GM18870 (cell line): ENCODE data around the gene PDPR.
"Not testable (repeated sequence)": the region's sequence is repeated elsewhere in the genome, so short reads cannot be mapped to it uniquely, and the experiment has no call there.

ENCODE experiments used
- ATAC-seq: cut with Tn5 transposase; IDR thresholded peaks from one replicate; pipeline ENCODE4 v1.9.1; 2021; ENCODE audit warnings: moderate library complexity; ENCODE audit not compliant: unreplicated experiment

PDPR gene

DNA sequence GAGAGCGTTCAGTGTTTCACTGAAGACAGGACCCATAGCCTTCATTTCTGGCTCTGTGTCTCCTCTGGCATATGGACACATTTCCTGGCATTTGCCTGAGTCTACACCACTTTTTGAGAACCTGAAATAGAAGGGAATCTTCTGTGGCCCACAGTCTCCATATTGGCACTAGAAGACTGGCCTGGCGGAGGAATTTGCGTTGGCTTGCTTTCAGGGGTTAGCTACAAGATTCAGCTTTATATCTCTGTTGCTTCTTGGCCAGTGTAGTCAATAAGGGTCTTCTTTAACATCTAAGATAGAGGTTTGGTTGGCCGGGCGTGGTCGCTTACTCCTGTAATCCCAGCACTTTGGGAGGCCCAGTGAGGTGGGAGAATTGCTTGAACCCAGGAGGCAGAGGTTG is 46.7 kb downstream of the PDPR start:
- ATAC-seq = no peak

DNA sequence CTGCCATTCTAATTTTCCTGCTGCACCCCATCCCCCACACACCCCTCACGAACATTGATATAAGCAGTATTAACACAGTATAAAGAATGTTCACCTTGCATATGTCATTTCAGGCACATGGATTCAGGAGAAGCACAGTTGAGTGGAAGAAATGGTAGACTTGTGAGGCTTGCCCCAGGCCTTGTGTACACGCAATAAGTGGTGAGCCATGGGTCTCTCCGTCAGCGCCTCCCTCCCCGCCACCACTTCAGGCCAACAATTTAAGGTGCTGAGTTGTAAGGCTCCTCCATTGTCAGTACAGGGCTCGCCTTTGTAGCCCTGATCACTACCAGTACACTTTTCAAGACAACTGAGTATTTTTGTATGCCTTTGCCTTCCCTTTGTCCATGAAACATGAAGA is 47.2 kb downstream of the PDPR start:
- ATAC-seq = no peak

DNA sequence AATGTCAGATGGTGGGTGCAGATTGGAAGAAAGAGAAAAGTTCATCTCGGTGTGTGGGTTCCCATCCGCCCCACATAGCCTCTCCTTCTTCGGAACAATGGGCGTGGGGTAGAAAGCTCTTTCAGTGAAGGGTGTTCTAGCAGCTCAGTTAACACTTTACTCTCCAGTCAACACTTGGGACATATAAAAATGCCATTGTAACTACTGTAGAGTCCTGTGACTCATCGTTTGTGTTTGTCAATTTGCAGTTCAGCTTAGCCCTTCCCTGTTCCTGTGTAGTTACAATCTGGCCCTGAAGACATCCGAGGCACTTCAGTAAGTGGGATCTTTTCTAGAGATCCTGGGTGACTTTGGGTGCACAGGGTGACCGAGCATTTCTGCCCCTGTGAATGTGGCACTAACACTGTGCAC is 47.9 kb downstream of the PDPR start:
- ATAC-seq = no peak

DNA sequence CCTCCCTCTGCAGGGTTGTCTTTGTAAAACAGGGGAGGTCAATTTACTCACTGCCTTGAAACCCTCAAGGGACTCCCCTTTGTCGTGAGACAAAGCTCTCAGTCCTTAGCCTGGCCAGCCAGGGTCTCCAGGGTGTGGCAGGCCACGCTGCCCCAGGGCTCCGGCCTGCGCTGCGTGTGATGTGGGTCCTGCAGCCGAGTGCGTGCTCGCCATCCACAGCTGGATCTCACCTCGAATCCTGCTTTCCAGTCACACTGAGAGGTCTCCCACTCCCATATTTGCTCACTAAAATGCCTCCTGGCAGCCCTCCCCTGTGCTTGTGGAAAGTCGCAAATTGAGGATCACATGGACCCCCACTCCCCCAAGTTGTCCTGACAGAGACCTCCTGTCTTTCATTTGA is 49.5 kb downstream of the PDPR start:
- no peak for ATAC-seq

DNA sequence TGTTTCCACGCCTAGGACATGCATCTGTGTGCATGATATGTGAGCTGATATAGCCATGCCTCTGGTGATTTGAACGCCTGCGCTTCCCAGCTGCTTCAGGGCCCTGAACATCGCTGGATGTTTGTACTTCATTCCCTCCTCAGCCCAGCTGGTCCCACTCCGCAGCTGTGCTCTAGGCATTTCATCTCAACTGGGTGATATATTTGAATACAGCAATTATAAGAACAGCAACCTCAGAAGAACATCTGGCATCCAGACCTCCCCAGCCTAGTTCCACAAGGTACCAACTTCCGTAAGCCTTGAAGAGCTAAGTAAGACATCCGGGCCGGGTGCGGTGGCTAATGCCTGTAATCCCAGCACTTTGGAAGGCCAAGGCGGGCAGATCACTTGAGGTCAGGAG is 52.6 kb downstream of the PDPR start:
- not testable (repeated sequence) for ATAC-seq

DNA sequence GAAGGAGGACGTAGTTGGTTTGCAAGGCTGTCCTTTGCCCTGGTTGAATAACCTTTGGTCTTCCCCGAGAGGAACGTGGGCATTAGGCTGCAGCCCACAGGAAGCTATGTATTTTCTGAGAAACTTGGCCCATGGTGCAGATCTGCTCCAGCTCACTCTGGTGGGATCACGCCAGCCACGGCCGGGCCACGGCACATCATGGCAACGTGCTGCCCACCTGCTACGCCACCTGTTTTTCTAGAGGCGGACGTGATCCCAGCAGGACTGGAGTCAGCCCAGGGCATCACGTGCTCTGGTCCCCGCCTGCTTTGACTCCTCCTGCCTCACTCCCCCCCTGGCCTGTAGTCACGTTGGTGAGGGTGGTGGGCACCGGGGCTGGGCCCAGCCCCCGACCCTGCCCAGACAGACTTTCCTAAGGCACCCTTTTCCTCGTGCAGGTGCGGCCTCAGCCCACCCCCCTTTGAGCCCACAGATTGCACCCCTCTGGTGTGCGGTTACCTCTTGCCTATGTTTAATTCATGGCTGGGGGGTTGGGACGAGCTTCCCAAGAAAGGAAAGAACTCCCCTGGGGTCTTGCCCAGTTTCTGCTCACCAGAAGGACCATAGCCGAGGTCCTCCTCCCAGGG is 59.2 kb downstream of the PDPR start, which contains the start of gene CLEC18C:
TSS of gene CLEC18C (plus strand) at position 576 of the 626 bp plus-strand sequence. CDS start 492 bp downstream, outside the sequence.
- ATAC-seq = not testable (repeated sequence)

DNA sequence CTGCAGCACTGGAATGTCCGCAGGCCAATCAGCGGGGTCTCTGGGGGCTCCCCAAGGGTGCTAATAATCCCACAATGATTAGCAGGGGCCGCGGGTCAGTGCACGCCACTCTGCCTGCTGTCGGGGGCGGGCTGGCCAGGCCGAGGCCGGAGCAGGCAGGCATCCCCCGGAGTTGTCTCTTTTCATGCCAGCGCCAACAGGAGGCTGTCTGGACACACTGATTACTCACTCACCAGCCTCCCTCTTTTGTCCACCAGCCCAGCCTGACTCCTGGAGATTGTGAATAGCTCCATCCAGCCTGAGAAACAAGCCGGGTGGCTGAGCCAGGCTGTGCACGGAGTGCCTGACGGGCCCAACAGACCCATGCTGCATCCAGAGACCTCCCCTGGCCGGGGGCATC is 59.8 kb downstream of the PDPR start:
- not testable (repeated sequence) for ATAC-seq

DNA sequence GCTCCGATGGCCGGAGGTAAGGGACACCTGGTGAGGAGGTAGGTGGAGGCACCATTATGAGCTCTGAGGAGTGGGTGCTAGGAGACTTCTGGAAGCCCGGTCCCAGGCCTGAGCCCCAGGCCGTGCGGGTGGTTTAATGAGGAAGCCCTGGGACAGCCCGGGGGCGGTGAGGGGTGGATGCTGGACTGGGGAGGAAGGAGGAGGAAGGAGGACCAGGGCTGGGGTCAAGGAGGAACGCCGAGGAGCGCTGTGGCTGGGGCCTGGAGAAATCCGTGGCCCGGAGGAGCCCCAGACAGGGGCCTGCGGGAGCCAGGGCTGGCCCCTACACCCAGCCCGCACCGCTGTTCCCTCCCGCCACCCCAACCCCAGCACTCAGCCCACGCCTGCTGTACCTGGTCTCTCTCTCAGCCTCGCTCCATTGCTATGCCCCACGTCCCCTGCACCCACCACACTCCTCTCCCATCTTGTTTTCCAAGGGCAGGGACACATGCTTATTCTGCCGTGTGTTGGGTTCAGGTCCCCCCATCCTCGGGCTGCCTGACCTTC is 60.3 kb downstream of the PDPR start:
- ATAC-seq = not testable (repeated sequence)

DNA sequence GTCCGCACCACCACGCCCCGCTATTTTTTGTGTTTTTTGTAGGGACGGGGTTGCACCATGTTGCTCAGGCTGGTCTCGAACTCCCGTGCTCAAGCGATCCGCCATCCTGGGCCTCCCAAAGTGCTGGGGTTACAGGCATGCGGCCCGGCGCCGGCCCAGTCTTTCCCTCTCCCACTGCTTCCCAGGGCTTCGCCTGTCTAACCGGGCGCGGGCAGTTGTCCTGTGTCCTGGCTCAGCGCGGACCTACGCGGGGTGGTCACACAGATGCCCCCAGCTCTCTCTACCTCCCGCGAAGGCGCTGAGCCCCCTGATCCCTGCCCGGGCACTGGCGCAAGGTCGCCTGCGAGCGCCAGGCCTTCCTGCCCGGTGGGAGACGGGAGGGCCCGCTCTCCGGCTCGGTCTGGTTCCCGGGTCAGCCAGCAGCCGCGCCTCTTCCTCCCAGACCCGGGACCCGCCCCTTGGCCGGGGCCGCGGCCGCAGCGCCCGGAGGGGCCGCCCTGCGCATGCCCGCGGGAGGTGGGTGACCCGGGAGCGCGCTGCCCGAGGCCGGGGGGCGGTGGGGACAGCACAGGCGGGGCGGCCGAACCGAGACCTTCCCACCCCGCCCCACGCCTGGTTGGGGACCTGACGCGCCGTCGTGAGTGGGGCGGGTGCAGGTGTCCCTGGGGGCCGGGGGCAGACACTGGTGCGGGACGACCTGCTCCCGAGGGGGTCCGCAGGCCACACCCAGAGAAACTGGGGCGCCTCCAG is 73.9 kb downstream of the PDPR start:
- ATAC-seq = not testable (repeated sequence)

DNA sequence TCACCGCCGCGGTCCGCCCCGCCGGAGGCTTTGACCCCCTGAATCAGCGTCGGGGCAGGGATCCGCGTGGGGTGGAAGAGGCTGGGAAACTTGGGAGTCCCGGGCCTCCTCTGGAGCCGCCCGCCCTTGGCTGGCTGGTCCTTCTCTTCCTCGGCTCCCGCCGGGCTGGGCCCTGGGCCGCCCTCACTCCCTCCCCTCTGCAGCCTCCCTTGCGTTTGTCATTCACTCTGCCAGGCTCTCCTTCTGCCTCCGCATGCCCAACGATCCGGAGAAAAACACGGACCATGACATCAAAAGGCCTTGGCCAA is 74.4 kb downstream of the PDPR start:
- ATAC-seq = not testable (repeated sequence)

DNA sequence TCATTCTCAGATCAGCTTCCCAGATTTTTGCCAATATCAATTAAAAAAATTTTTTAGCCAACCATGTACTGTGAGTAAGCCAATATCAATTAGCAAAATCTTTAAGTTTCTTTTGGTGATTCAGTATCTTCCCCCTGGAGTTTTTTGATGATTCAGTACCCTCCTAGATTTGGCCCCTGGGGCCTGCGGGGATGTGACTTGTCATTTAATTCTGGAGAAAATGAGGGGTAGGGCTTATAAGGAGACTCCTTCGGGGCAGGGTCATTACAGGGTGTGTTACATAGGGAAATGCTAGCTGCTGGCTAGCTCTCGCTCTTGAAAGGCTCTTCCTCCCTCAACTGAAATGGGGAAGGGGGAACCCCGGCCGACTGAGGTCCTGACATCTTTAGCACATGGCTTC is 76.4 kb downstream of the PDPR start:
- ATAC-seq = not testable (repeated sequence)

DNA sequence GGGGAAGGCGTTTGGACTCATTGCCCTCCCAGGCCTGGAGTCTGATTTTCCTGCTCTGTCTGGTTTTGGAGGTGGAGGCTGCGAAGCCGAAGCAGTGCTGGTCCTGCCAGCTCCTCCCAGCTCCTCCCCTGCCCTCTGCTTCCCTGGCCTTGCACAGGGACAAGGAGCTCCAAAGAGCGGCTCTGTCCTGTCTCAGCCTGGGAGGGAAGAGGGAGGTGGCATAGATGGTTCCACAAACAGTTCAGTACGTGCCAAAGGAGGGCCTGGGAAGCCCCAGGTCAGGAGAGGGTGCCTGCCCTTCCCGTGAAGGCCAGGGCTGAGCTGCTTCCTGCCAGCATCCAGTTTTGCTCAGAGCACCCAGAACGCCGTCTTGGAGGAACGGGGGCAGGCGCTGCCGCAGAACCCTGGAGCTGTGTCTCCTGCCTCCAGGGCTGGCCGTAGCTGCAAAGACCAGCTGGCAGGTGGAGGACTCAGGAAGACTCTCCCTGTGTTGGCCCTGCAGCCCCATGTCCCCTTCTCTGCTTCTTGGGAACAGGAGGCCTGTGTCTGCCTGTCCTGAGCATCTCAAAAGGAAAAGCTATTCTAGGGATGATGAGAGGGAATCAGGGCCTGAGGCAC is 82.7 kb downstream of the PDPR start:
- ATAC-seq = not testable (repeated sequence)

DNA sequence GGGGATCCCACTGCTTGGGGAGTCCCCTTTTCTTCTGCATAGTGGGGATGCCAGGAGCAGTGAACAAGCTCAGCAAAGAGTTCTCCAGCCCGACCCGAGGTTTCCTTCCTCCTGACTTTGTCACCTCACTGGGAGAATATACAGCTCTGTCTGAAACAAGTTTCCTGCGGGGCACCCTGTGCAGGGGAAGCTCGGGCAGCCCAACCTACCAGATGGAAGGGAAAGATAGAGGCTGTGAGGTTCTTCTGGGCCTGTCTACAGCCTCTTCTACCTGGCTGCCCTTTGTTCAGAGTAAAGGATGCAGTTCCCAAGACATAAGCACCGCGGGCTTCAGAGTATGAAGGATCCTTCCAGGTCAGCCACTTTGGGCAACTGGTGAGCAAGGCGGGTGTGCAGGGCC is 83.5 kb downstream of the PDPR start:
- ATAC-seq = not testable (repeated sequence)

DNA sequence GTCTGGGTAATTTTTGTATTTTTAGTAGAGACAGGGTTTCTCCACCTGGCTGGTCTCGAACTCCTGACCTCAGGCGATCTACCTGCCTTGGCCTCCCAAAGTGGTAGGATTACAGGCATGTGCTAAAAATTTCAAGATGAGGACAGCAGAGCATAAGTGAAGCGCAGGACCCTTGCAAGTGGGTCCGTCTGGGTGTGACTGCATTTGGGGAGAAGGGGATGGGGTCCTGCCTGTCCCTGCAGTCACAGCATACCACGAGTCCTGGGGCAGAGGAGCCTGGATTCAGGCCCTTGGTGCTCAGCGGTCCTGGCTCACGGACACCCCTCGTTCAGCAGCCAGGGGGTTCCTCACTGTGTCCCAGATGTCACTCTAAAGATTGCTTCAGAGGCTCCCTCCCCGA is 84.1 kb downstream of the PDPR start:
- ATAC-seq = not testable (repeated sequence)

DNA sequence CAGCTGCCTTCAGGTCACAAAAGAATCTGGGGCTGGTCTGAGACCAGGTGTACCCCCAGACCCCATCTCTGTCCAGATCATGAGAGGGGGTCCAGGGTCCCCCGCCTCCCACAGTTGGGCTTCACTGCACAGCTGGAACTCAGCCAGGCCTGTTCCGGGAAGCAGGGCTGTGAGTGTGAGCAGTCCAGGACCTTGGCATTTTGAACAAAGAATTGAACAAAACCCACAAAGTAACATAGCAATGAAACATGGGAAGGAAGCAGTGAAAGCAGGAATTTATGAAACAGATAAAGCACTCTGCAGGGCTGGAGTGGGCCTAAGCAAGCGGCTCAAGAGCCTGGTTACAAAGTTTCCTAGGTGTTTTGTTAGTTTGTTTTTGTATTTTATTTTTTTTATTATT is 84.5 kb downstream of the PDPR start:
- not testable (repeated sequence) for ATAC-seq

DNA sequence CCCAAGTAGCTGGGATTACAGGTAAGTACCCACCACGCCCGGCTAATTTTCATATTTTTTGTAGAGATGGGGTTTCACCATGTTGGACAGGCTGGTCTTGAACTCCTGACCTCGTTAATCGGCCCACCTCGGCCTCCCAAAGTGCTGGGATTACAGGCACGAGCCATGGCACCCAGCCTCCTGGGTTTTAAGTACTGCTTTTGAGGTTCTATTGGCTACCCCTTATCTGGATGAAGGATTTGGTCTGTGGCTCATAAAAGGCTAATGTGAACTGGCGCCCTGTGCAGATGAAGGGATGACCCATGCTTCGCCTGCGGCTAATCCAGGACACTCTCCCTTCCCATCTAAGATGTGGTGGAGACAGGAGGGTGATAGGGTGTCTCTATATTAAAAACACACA is 85.0 kb downstream of the PDPR start:
- ATAC-seq = not testable (repeated sequence)

DNA sequence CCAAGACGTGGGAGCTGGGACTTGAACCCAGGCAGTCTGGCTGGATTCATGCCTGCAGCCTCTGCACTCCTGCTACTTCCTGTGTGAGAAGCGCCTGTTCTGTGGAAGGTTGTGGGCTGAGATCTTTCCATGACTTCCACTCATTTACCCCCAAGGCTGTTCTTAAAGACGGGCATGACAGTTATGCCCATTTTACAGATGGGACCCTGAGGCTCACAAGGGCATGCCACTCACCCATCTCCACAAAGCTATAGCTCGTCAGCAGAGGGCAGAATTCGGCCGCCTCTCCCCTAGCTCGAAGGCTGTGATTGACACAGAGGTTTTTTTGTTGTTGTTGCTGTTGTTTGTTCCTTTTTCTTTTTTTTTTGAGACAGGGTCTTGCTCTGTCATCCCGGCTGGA is 85.9 kb downstream of the PDPR start:
- ATAC-seq = not testable (repeated sequence)

DNA sequence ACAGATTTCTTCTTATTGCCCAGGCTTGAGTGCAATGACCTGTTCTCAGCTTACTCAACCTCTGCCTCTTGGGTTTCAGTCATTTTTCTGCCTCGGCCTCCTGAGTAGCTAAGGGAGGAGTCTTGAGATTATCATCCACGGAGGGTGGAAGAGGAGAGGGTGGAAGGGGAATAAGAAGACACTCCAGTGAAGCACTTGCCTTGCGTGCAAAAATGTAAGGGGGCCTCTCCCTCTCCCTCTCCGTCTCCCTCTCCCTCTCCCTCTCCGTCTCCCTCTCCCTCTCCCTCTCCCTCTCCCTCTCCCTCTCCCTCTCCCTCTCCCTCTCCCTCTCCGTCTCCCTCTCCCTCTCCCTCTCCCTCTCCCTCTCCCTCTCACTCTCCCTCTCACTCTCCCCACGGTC is 89.4 kb downstream of the PDPR start:
- ATAC-seq = not testable (repeated sequence)

DNA sequence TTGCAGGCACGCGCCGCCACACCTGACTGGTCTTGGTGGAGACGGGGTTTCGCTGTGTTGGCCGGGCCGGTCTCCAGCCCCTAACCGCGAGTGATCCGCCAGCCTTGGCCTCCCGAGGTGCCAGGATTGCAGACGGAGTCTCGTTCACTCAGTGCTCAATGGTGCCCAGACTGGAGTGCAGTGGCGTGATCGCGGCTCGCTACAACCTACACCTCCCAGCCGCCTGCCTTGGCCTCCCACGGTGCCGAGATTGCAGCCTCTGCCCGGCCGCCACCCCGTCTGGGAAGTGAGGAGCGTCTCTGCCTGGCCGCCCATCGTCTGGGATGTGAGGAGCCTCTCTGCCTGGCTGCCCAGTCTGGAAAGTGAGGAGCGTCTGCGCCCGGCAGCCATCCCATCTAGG is 89.9 kb downstream of the PDPR start:
- not testable (repeated sequence) for ATAC-seq

DNA sequence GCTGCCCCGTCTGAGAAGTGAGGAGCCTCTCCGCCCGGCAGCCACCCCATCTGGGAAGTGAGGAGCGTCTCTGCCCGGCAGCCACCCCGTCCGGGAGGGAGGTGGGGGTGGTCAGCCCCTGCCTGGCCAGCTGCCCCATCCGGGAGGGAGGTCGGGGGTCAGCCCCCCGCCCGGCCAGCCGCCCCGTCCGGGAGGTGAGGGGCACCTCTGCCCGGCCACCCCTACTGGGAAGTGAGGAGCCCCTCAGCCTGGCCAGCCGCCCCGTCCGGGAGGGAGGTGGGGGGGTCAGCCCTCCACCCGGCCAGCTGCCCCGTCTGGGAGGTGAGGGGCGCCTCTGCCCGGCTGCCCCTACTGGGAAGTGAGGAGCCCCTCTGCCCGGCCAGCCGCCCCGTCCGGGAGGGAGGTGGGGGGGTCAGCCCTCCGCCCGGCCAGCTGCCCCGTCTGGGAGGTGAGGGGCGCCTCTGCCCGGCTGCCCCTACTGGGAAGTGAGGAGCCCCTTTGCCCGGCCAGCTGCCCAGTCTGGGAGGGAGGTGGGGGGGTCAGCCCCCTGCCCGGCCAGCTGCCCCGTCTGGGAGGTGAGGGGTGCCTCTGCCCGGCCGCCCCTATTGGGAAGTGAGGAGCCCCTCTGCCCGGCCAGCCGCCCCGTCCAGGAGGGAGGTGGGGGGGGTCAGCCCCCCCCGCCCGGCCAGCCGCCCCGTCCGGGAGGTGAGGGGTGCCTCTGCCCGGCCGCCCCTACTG is 90.7 kb downstream of the PDPR start:
- ATAC-seq = not testable (repeated sequence)

DNA sequence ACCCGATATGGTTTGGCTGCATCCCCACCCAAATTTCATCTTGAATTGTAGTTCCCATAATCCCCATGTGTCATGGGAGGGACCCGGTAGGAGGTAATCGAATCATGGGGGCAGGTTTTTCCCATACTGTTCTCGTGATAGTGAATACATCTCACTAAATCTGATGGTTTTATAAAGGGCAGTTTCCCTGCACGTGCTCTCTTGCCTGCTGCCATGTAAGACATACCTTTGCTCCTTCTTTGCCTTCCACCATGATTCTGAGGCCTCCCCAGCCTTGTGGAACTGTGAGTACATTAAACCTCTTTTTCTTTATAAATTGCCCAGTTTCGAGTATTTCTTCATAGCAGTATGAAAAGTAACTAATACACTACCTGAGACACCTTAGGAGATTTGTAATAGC is 92.2 kb downstream of the PDPR start:
- not testable (repeated sequence) for ATAC-seq
